Stimulated activated CD8-positive, alpha-beta memory T cell treated with anti-CD3 and anti-CD28 coated beads, Interleukin-7, amount 100 ng/mL, for 48 hours (primary cell): ENCODE data around the gene LRCH4.
"Not testable (repeated sequence)": the region's sequence is repeated elsewhere in the genome, so short reads cannot be mapped to it uniquely, and the experiment has no call there.

ENCODE experiments used
- DNase-seq, 2 donors: peaks; one replicate each; pipeline ENCODE4 v3.0.0-alpha.2; 2020; ENCODE audit warnings: low read depth in 1 of 2; ENCODE audit errors: extremely low read depth in 1 of 2

The LRCH4 gene

GRCh38 chr7:100546926-100547800 is 38.8 kb downstream of the LRCH4 start:
- no peak for DNase-seq

- DNase-seq, result no peak
Measured at GRCh38 chr7:100546129-100546925, 39.6 kb downstream of the LRCH4 start.

- DNase-seq, result peak; percentile 53 to 79
Measured at GRCh38 chr7:100545360-100546128, 40.4 kb downstream of the LRCH4 start.

GRCh38 chr7:100544967-100545359 is 41.0 kb downstream of the LRCH4 start:
- DNase-seq, result no peak

GRCh38 chr7:100544386-100544785 is 41.5 kb downstream of the LRCH4 start:
- DNase-seq, result no peak

GRCh38 chr7:100543586-100543985 is 42.3 kb downstream of the LRCH4 start:
- no peak for DNase-seq

- not testable (repeated sequence) for DNase-seq
Measured at GRCh38 chr7:100541309-100541708, 44.6 kb downstream of the LRCH4 start.

- no peak for DNase-seq
Measured at GRCh38 chr7:100540073-100540723, 45.7 kb downstream of the LRCH4 start.

GRCh38 chr7:100539436-100540006 is 46.4 kb downstream of the LRCH4 start:
- DNase-seq, result no peak

- DNase-seq, result peak; percentile 100
Measured at GRCh38 chr7:100538654-100539435, 47.1 kb downstream of the LRCH4 start, which contains the start of gene AGFG2. AGFG2 (plus strand) TSS chr7:100539203; CDS start chr7:100539347, 144 bp downstream.

- no peak for DNase-seq
Measured at GRCh38 chr7:100538348-100538653, 47.6 kb downstream of the LRCH4 start.

- not testable (repeated sequence) for DNase-seq
Measured at GRCh38 chr7:100536695-100537094, 49.2 kb downstream of the LRCH4 start.

- DNase-seq, result not testable (repeated sequence)
Measured at GRCh38 chr7:100535982-100536381, 49.9 kb downstream of the LRCH4 start.

- DNase-seq, result no peak
Measured at GRCh38 chr7:100532165-100533022, 53.5 kb downstream of the LRCH4 start.

- DNase-seq, result not testable (repeated sequence)
Measured at GRCh38 chr7:100528108-100528866, 57.6 kb downstream of the LRCH4 start.
